DMS153 (cell line): ENCODE measurements around the gene METTL1.
"Not testable (repeated sequence)": the region's sequence is repeated elsewhere in the genome, so short reads cannot be mapped to it uniquely, and the experiment has no call there.

Experiments
- DNase-seq: peaks from one replicate; lab custom pipeline; 2025; lab: John Stamatoyannopoulos, UW

METTL1 gene

GRCh38 chr12:57771873-57772428 lies at the start of gene METTL1:
Gene METTL1, minus strand, starts transcription at chr12:57772105. Its CDS starts 22 bp downstream, at chr12:57772083.
- peak; percentile 93 for DNase-seq

- DNase-seq, result not testable (repeated sequence)
These were observed 49.1 kb upstream of the METTL1 start for GRCh38 chr12:57821015-57821414.

GRCh38 chr12:57820119-57820518 lies 48.2 kb upstream of the METTL1 start:
- not testable (repeated sequence) for DNase-seq

DNA sequence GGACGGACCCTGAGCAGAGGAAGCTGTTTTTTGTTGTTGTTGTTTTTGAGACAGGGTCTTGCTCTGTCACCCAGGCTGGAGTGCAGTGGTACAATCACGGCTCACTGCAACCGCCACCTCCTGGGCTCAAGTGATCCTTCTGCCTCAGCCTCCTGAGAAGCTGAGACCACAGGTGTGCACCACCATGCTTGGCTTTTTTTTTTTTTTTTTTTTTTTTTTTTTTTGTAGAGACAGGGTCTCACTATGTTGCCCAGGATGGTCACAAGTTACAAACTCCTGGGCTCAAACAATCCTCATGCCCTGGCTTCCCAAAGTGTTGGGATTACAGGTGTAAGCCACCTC lies 46.1 kb upstream of the METTL1 start:
- not testable (repeated sequence) for DNase-seq

DNA sequence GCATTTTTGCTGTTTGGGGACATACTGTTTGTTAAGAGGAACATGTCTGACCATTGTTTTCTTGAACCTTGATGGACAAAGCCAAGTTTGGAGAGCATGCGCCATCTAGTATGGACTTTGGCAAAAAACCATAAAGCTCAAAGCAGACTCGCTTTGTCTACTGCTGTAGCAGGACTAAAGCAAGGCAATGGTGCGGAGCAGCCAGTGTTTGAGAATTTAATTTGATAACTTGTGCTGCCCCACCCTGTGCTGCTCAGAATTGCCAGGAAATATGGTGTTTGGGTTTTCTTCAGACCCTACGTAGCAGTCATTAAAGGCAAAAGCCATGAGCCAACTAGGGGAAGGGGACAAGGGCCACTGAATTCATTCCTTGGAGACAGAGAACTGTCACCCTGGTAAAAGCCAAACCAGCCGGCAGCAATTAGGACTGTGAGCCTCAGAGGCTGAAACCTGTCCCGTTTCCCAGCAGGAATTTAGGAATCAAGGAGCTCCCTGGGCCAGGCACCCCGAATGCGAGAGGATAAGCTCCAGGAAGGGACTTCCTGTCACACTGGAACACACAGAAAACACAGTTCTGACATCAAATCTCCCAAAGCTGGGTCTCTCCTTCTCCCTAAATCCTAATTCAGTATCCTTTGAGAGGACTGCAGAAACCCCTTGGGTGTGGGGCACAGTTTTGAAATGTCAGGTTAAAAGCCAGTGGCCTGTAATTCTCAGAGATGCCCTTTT lies 45.5 kb upstream of the METTL1 start:
- DNase-seq, result no peak

GRCh38 chr12:57816855-57817151 lies 44.9 kb upstream of the METTL1 start:
- DNase-seq, result no peak

GRCh38 chr12:57816001-57816854 lies 44.3 kb upstream of the METTL1 start:
- DNase-seq, result no peak

DNA sequence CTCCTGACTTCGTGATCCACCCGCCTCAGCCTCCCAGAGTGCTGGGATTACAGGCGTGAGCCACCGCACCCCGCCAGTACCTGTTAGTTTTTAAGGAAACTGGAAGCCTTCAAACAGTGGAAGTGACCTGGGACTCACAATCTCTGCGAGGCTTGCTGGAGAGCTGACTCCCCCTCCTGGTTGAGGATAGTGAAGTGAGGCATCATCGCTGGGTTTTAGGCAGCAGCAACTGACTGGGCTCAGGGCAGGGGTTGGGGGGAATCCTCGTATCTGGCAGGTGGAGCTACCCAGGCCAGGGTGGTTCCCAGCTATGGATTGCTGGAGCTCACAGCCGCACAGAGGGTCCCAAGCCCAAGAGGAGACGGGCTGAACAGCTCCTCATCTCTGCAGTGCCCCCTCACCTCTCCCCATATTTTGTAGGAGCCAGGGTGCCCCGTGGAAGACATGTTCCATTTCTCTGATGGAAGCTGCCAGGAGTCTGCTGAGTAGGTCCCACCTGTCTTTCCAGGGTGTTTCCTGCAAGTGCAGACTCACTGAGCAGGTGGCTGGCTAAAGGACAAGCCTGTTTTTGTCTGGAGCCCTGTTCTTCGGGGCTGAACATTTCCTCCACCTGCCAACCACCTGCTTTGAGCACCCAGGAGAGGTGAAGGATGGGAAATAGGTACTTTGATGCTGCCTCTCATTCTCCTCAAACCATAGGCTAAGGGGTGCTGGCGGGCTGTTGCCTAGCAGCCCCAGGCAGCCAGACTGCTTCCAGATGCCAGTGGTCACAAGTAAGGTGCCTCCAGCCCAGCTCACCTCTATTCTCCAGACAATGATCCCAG lies 43.5 kb upstream of the METTL1 start:
- DNase-seq, result peak; percentile 83

GRCh38 chr12:57813971-57814772 lies 42.3 kb upstream of the METTL1 start:
- no peak for DNase-seq

DNA sequence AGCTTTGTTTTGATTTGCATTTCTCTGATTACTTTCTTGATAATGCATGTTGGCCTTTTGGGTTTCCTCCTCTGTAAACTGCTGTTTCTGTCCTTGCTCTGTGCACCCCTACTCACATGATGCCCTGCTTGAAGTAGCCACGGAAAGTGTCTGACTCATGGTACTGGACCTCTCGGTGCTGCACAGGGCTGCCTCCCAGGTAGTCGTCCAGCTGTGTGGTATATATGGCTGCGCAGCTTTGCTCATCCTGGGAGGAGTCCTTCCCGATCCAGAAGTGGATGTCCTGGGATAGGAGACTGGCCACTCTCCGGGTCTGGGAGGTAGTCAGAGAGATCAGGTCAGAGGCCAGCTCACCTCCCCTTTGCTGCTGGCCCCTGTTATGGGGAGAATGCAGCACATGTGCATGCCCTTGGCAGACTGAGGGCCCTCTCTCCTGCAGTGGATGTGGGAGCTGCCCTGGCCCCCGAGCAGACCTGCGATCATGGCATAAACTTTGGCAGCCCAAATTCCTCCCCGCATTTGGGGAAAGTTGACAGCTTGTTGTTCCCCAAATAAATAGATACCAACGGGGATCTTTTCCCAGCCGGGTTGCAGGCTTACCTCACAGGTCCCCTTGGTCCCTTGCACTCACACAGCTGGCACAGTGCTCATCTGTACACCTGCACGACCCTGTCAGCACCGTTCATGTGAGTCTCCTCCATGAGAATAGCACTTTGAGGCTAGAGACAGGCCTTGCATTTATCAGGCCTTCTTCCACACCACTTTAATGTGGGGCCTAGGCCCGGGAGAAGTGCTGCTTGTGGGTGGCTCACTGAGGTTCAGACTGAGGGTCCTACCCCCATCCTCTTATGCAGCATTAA lies 41.4 kb upstream of the METTL1 start:
- no peak for DNase-seq

DNA sequence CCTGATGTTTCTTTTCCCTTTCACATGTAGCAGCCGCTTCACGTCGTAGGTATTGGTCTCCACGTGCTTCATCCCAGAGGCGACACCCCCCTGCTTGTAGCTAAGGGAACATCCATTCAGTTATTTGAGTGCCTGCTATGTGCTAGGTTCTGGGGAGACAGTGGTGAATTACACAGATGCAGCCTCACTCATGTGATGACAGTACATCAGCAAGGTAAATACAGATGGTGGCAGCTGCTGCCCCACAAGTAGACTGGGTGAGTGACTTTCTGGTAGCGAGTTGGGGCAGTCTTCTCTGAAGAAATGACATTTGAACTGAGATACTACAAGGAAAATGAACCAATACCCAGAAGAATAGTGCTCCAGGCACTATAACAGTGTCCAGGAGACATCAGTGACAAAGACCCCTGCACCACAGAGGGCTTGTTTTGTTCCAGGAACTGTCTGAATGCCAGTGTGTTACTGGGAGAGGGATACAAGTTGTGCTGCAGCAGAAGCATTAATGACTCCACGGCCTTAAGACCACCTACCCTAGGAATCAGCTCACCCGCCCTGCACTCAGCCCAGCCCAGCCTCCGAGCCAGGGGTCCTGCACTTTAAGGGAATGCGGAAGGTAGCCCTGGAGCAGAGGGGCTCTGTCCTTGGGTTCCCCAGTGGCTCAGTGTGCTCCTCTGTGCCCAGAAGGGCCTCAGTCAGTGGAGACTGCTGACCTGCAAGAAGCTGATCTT lies 39.3 kb upstream of the METTL1 start:
- no peak for DNase-seq

GRCh38 chr12:57810450-57810849 lies 38.5 kb upstream of the METTL1 start:
- DNase-seq, result no peak

DNA sequence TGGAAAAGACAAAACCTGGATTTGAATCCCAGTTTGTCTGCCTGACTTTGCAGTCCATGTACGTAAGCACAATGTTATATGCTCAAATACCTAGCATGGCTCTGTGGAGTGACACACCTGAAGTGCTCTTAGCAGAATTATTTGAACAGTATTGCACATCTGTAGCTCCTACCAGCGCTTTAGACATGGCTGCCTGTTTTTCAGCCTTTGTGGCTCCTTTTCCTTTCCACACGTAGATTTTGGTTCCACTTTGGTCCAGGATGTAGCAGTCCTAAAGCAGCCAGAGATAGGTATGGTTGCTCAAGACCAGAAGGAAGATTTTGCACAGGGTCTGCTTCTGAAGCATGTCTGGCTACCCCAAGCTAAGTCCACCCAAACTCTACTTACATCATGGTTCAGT lies 37.5 kb upstream of the METTL1 start:
- no peak for DNase-seq

DNA sequence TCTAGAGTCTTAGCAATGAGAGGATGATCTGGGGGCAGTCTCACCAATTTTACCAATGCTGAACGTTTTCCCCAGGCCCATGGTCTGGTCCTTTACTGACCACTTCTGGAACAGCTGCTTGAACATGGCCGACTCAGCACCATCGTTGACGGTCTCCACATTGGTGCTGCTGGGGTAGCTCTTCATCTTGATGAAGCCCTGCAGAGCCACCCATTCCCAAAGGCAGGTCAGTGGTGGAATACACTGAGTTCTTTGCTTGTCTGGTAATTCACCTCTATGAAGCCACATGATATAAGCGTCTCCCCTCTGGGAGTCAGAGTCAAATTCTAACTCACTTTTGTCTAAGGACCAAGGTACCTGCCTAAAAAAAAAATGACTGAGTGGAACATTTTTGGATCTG lies 36.4 kb upstream of the METTL1 start:
- no peak for DNase-seq

DNA sequence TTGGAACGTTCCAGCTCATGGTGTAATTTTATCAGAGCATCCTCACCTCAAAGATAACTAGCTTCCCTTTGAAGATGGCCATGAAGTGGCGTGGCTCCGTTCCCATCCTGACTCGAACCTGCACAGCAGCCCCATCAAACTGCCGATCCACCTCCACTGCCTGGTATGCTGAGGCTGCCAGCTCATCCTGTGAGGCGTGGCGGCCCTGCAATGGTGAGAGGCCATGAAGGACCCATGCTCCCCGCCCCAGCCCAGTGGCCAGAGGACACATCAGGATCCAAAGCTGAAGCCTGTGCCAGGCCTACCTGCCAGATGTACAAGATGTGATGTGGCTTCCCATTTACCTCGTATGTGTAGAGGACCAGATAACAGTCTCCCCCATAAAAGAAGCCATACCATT lies 35.4 kb upstream of the METTL1 start:
- DNase-seq, result no peak

DNA sequence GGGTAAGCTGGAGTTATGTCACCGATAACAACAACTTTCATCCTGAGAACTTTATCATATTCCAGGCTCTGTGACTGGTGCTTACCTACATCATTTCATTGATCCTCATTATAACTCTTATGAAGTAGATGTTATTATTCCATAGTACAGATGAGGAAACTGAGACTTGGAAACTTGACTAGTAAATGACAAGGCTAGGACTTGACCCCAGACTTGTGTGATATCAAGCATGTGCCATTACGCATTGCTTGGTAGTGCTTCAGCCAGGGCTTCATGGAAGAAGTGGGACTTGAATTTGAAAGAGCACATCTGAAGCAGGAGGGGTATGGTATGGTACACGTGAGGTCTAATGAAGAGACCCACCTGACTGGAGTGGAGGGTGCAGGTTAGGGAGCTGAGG lies 34.8 kb upstream of the METTL1 start:
- no peak for DNase-seq

DNA sequence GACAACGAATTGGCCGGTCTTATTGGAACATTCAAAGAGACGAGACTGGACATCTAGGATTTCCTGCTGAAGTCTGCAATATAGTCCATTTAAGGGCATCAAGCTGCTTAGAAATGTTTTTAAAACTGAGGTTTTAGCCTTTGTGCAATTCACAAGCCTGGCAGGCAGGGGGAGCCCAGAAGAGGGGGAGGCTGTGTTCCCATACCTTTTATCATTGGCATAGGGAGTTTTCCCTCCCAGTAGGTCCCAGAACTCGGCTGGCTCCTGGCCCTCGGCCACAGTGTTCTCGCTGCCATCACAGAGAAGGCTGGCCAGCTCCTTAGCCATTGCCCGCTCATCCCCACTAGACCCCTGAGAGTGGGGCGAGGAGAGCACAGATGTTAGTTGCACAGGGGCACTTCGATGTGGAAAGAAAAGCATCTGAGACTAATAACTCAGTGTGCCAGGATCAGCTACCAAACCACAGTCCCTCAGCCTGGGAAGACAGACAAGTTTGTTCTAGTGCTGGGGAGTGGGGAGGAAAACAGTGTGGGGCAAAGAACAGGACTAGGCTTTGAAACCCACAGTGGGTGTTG lies 31.5 kb upstream of the METTL1 start:
- DNase-seq, result peak; percentile 24

GRCh38 chr12:57802607-57803006 lies 30.7 kb upstream of the METTL1 start:
- DNase-seq, result no peak

- DNase-seq, result no peak
These were observed 29.1 kb upstream of the METTL1 start for GRCh38 chr12:57800965-57801364.

DNA sequence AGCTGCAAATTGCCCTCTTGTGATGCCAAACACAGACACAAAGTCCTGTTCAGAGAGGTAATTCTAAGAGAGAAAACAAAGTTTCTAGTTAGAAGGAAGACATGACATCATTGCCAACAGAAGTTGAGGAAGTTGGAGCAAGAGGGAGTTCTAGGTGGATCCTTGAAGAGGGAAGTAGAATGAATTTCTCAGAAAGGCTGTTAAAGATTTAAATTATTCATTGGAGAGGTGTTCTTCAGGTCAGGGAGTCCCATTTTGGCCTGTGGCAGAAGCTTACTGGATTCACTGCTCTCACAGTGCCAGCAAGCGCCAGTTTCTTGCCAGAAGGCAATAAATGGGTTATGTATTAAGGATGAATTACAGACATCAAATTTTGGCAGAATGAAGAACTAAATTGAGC lies 26.0 kb upstream of the METTL1 start:
- no peak for DNase-seq
